GM18520 (cell line): ENCODE data around the gene ACP2.

Source experiments
- ATAC-seq: cut with Tn5 transposase; IDR thresholded peaks from one replicate; pipeline ENCODE4 v1.9.1; 2021; ENCODE audit not compliant: unreplicated experiment

Gene ACP2

GRCh38 chr11:47244448-47245350 is 3.9 kb downstream of the ACP2 start:
- ATAC-seq = no peak

GRCh38 chr11:47243454-47243853 is 5.2 kb downstream of the ACP2 start:
- no peak for ATAC-seq

GRCh38 chr11:47242596-47243192 is 5.9 kb downstream of the ACP2 start:
- no peak for ATAC-seq

GRCh38 chr11:47241841-47242301 is 6.7 kb downstream of the ACP2 start:
- ATAC-seq = no peak

- ATAC-seq = no peak
Measured at GRCh38 chr11:47239852-47240251, 8.8 kb downstream of the ACP2 start.

- no peak for ATAC-seq
Measured at GRCh38 chr11:47236482-47236881, 12.1 kb downstream of the ACP2 start.

- ATAC-seq = no peak
Measured at GRCh38 chr11:47235163-47235562, 13.5 kb downstream of the ACP2 start.

- ATAC-seq = no peak
Measured at GRCh38 chr11:47234669-47235100, 13.9 kb downstream of the ACP2 start.

- ATAC-seq = no peak
Measured at GRCh38 chr11:47233989-47234668, 14.5 kb downstream of the ACP2 start.

- ATAC-seq = no peak
Measured at GRCh38 chr11:47233051-47233450, 15.6 kb downstream of the ACP2 start.

GRCh38 chr11:47229161-47229560 is 19.5 kb downstream of the ACP2 start:
- ATAC-seq = no peak

GRCh38 chr11:47225552-47226400 is 22.8 kb downstream of the ACP2 start:
- ATAC-seq = peak; percentile 71

- ATAC-seq = no peak
Measured at GRCh38 chr11:47222696-47223095, 25.9 kb downstream of the ACP2 start.

GRCh38 chr11:47220401-47220821 is 28.2 kb downstream of the ACP2 start:
- no peak for ATAC-seq

GRCh38 chr11:47216121-47216798 is 32.4 kb downstream of the ACP2 start:
- ATAC-seq = peak; percentile 22

GRCh38 chr11:47215366-47215910 is 33.2 kb downstream of the ACP2 start:
- ATAC-seq = no peak

- peak; percentile 71 for ATAC-seq
Measured at GRCh38 chr11:47213950-47214565, 34.6 kb downstream of the ACP2 start.

GRCh38 chr11:47212938-47213337 is 35.7 kb downstream of the ACP2 start:
- no peak for ATAC-seq

- ATAC-seq = no peak
Measured at GRCh38 chr11:47208628-47209027, 40.0 kb downstream of the ACP2 start.
